Smooth muscle cell (in vitro differentiated cells): ENCODE data around the gene ARSB. TPM values are rescaled to one million over a fixed set of nuclear protein-coding genes. Genes with fewer than 3 reads are reported as not detected.

Source experiments
- DNase-seq: peaks from one replicate; lab custom pipeline; 2025; ENCODE audit not compliant: unreplicated experiment; lab: John Stamatoyannopoulos, UW
- H2AFZ ChIP-seq: fragments of 200-600 bp; sonication (generic); 2 replicates; pipeline ENCODE4 v1.6.0; 2016; ENCODE audit warnings: antibody characterized with exemption, low read depth, mild to moderate bottlenecking
- H3F3A ChIP-seq: fragments of 200-600 bp; sonication (generic); 2 replicates; pipeline ENCODE4 v1.6.0; 2017; ENCODE audit warnings: antibody characterized with exemption, low read depth
- H3K27ac ChIP-seq: fragments of 200-600 bp; sonication (generic); 2 replicates; pipeline ENCODE4 v1.5.1; 2016; ENCODE audit warnings: low read depth, mild to moderate bottlenecking
- H3K27me3 ChIP-seq: fragments of 200-600 bp; sonication (generic); 2 replicates; pipeline ENCODE4 v1.6.1; 2016; ENCODE audit warnings: low read depth, mild to moderate bottlenecking
- H3K36me3 ChIP-seq: fragments of 200-600 bp; sonication (generic); 2 replicates; pipeline ENCODE4 v1.5.1; 2016; ENCODE audit warnings: low read depth
- H3K4me1 ChIP-seq: fragments of 200-600 bp; sonication (generic); 2 replicates; pipeline ENCODE4 v1.5.1; 2016; ENCODE audit warnings: low read depth
- H3K4me2 ChIP-seq: fragments of 200-600 bp; sonication (generic); 2 replicates; pipeline ENCODE4 v1.6.0; 2016; ENCODE audit warnings: mild to moderate bottlenecking
- H3K4me3 ChIP-seq: fragments of 200-600 bp; sonication (generic); 2 replicates; pipeline ENCODE4 v1.5.1; 2016; ENCODE audit warnings: mild to moderate bottlenecking
- H3K79me2 ChIP-seq: fragments of 200-600 bp; sonication (generic); 2 replicates; pipeline ENCODE4 v1.6.0; 2016; ENCODE audit warnings: low read depth, mild to moderate bottlenecking
- H3K9ac ChIP-seq: fragments of 200-600 bp; sonication (generic); 2 replicates; pipeline ENCODE4 v1.6.0; 2016; ENCODE audit warnings: low read depth
- H3K9me3 ChIP-seq: fragments of 200-600 bp; sonication (generic); replicated peaks from 2 replicates; pipeline ENCODE4 v1.5.1; 2016; ENCODE audit warnings: low read depth
- H4K20me1 ChIP-seq: fragments of 200-600 bp; sonication (generic); 2 replicates; pipeline ENCODE4 v1.6.0; 2016; ENCODE audit warnings: low read depth
- CTCF ChIP-seq: fragments of 200-600 bp; sonication (generic); IDR thresholded peaks from 2 replicates; pipeline ENCODE4 v1.5.1; 2017; ENCODE audit warnings: borderline replicate concordance, mild to moderate bottlenecking, antibody characterized with exemption; ENCODE audit not compliant: insufficient read depth, poor library complexity, severe bottlenecking
- WGBS: methylation state at CpG from one replicate; pipeline ENCODE4 v1.1.7; 2016; ENCODE audit warnings: low lambda C conversion rate; 5-methylcytosine and 5-hydroxymethylcytosine counted together
- polyA plus RNA-seq: library from polyadenylated mRNA; unstranded; fragments of >200 nt; fragmentation: Nextera tagmentation; extraction: Ambion mirVana; gene quantifications from 2 replicates; pipeline ENCODE4 v1.2.1, GENCODE V29; 2016
- total RNA-seq: library from RNA; depleted of rRNA; stranded (reverse); fragments of >200 nt; gene quantifications from 2 replicates; pipeline ENCODE4 v1.2.3, GENCODE V29; 2014

Gene ARSB
- total and polyA plus RNA-seq, 2 experiments from 2014 or later: 17.5 to 23.2 TPM

- no peak overlapping the region for H3K27ac ChIP-seq
- no peaks in the 10 kb centered on the region for H3F3A ChIP-seq
- no peak overlapping the region for H2AFZ ChIP-seq
- H3K4me1 ChIP-seq: no peaks in the 10 kb centered on the region
- no peak overlapping the region for H3K4me3 ChIP-seq
- TF ChIP-seq CTCF: no peak
- WGBS: 91% methylated on average over 4 of the region's 4 CpGs
- no peaks in the 10 kb centered on the region for H3K9me3 ChIP-seq
- DNase-seq: no peak
- peaks cover 4% of the 10 kb centered on the region for H3K36me3 ChIP-seq
- H3K4me2 ChIP-seq: no peak overlapping the region
- H4K20me1 ChIP-seq: no peaks in the 10 kb centered on the region
- no peak overlapping the region for H3K9ac ChIP-seq
- H3K27me3 ChIP-seq: no peaks in the 10 kb centered on the region
- H3K79me2 ChIP-seq: no peaks in the 10 kb centered on the region
These were observed 89.5 kb downstream of the ARSB start for GRCh38 chr5:78895616-78896015.

GRCh38 chr5:78893940-78894677 lies 91.0 kb downstream of the ARSB start:
- Histone ChIP-seq H3F3A (no peaks in the 10 kb centered on the region), H2AFZ (no peak overlapping the region), H3K27ac (no peak overlapping the region), H3K4me3 (no peak overlapping the region), H3K27me3 (no peaks in the 10 kb centered on the region), H3K9me3 (no peaks in the 10 kb centered on the region), H3K4me2 (no peak overlapping the region), H4K20me1 (no peaks in the 10 kb centered on the region), H3K4me1 (no peaks in the 10 kb centered on the region), H3K9ac (no peak overlapping the region), H3K79me2 (no peaks in the 10 kb centered on the region), H3K36me3 (no peaks in the 10 kb centered on the region)
- 90% methylated on average over 4 of the region's 4 CpGs for WGBS
- no peak for DNase-seq
- TF ChIP-seq CTCF: no peak

GRCh38 chr5:78890667-78891379 lies 94.3 kb downstream of the ARSB start:
- H2AFZ ChIP-seq: no peak overlapping the region
- H3F3A ChIP-seq: no peaks in the 10 kb centered on the region
- H3K9ac ChIP-seq: no peak overlapping the region
- no peak overlapping the region for H3K27ac ChIP-seq
- H3K27me3 ChIP-seq: no peaks in the 10 kb centered on the region
- no peaks in the 10 kb centered on the region for H3K79me2 ChIP-seq
- 97% methylated on average over 3 of the region's 3 CpGs for WGBS
- TF ChIP-seq CTCF: no peak
- no peaks in the 10 kb centered on the region for H3K9me3 ChIP-seq
- DNase-seq: no peak
- no peak overlapping the region for H3K4me2 ChIP-seq
- no peaks in the 10 kb centered on the region for H3K4me1 ChIP-seq
- no peak overlapping the region for H3K4me3 ChIP-seq
- no peaks in the 10 kb centered on the region for H3K36me3 ChIP-seq
- H4K20me1 ChIP-seq: no peaks in the 10 kb centered on the region
